ENCODE data around the gene ADGRG2. TPM values are rescaled to one million over a fixed set of nuclear protein-coding genes. Genes with fewer than 3 reads are reported as not detected.
A peak's percentile ranks its signal among the peaks of the same experiment; 100 is the strongest.
"Not testable (repeated sequence)": the region's sequence is repeated elsewhere in the genome, so short reads cannot be mapped to it uniquely, and the experiment has no call there.

Gene ADGRG2
- total RNA-seq, 2 donors from 2014 or later = 5.9 to 9.4 TPM

DNA sequence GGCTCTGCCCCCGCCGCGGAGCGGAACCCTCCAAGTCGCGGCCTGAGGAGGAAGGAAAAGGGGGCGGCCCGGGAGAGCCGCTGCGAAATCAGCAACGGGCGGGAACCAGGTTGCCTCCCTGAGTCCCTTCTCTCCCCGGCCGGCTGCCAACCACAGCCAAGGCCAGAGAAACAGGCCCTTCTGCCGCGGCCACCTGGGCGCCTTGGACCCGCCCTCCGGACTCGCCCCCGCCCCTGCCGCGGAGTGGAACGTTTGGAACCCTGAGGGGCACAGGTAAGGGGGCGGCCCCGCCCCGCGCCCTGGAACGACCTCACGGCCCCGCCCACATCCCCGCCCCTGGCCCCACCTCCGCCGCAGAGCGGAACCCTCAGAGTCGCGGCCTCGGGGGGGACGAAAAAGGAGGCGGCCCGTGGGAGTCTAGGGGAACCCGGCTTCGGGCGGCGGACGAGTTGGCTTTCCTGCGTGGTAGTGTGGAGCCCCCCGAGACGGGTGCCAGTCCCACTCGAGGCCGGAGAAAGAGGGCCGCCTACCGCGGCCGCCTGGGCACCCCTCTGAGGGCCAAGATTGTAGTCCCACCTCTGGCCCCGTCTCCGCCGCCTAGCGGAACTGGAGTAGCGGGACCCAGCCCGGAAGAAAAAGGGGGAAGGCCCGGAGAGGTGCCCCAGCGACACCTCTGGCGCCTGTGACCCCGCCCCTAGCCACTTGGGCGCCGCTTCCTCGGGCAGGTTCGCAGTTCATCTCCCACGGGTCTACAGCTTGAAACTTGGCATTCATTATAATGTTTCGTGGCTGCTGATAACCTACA is 137.7 kb downstream of the ADGRG2 start:
- no peaks in the 10 kb centered on the region for H3K36me3 Mint-ChIP-seq (ENCODE audit: low read depth)
- DNase-seq = peak; percentile 92
- Histone ChIP-seq H3K27me3 (ENCODE audit: control insufficient read depth, insufficient read depth, low read length, poor library complexity, severe bottlenecking) (no peaks in the 10 kb centered on the region), H3K4me3 (ENCODE audit: low read length) (peak overlapping the region; percentile 88), H3K36me3 (ENCODE audit: control insufficient read depth, insufficient read depth, low read length) (no peaks in the 10 kb centered on the region), H3K4me1 (ENCODE audit: control insufficient read depth, insufficient read depth, low read length) (no peaks in the 10 kb centered on the region), H3K27ac (ENCODE audit: low read depth, low read length) (peak overlapping the region; percentile 24), H3K9me3 (ENCODE audit: control insufficient read depth, low read length) (no peaks in the 10 kb centered on the region), H3K9ac (ENCODE audit: extremely low read depth, low read length, poor library complexity, severe bottlenecking) (peak overlapping the region; percentile 53)
- peak overlapping the region; percentile 75 for H3K4me3 Mint-ChIP-seq
- H3K4me1 Mint-ChIP-seq = peaks cover 8% of the 10 kb centered on the region
- peak overlapping the region; percentile 67 for H3K27ac Mint-ChIP-seq
- TF ChIP-seq, protein P1, sequence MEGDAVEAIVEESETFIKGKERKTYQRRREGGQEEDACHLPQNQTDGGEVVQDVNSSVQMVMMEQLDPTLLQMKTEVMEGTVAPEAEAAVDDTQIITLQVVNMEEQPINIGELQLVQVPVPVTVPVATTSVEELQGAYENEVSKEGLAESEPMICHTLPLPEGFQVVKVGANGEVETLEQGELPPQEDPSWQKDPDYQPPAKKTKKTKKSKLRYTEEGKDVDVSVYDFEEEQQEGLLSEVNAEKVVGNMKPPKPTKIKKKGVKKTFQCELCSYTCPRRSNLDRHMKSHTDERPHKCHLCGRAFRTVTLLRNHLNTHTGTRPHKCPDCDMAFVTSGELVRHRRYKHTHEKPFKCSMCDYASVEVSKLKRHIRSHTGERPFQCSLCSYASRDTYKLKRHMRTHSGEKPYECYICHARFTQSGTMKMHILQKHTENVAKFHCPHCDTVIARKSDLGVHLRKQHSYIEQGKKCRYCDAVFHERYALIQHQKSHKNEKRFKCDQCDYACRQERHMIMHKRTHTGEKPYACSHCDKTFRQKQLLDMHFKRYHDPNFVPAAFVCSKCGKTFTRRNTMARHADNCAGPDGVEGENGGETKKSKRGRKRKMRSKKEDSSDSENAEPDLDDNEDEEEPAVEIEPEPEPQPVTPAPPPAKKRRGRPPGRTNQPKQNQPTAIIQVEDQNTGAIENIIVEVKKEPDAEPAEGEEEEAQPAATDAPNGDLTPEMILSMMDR (conservative IDR thresholded peaks at IDR 0.05) = peak; percentile 68
- 1% methylated on average over 14 to 67 of the region's 71 CpGs for WGBS, 2 experiments (ENCODE audit: insufficient coverage in 1 of 2, insufficient read length in 1 of 2)
- H3K9me3 Mint-ChIP-seq = peaks cover 47% of the 10 kb centered on the region
- H3K27me3 Mint-ChIP-seq (ENCODE audit: insufficient read depth) = no peaks in the 10 kb centered on the region

DNA sequence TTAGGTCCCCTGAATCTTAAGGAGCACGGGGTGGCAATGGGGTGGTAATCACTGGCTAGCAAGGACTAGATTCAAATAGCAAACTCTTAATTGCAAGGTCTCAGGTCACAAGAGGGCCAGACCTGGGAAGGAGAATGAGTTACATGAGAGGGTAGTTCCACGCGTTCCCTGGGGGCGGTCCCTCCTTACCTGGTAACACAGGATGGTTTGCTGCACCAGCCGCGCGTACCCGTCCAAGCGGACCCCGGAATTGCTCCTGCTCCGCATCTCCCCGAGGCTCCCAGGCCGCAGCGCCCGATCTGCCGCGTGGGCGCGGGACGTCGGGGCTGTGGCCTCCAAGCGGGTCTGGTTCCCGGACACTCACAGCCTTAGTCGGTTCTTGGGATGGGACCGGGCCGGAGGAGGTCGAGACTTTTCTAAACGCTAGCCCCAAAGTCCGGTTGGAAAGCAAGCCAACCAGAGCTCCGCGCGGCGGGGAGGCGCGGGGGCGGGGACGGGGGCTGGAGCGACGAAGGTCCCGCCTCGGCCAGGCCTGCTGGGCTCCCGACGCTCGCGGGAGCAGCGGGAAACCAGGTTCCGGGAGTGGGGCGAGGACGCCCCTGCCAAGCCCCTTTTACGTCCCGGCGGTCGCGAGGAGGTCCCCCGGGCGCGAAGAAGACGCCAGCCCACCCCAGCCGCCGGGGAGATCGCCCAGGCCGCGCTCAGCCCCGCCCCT is 138.4 kb downstream of the ADGRG2 start, which contains the start of gene PHKA2:
PHKA2 (minus strand) TSS at position 449 of the 715 bp plus-strand sequence; CDS start at position 267, 182 bp downstream.
- Mint-ChIP-seq H3K27me3 (ENCODE audit: insufficient read depth) (no peaks in the 10 kb centered on the region), H3K27ac (peak within 1 kb of the TSS; percentile 67), H3K4me1 (peaks cover 8% of the 10 kb centered on the region), H3K9me3 (peaks cover 50% of the 10 kb centered on the region), H3K36me3 (ENCODE audit: low read depth) (no peaks in the 10 kb centered on the region), H3K4me3 (peak within 1 kb of the TSS; percentile 75)
- H3K4me3 ChIP-seq (ENCODE audit: low read length) = peak within 1 kb of the TSS; percentile 88
- peak; percentile 83 for DNase-seq
- TF ChIP-seq, protein P1 (conservative IDR thresholded peaks at IDR 0.05) = no peak
- H3K9me3 ChIP-seq (ENCODE audit: control insufficient read depth, low read length) = no peaks in the 10 kb centered on the region
- no peaks in the 10 kb centered on the region for H3K4me1 ChIP-seq (ENCODE audit: control insufficient read depth, insufficient read depth, low read length)
- peak within 1 kb of the TSS; percentile 53 for H3K9ac ChIP-seq (ENCODE audit: extremely low read depth, low read length, poor library complexity, severe bottlenecking)
- no peaks in the 10 kb centered on the region for H3K36me3 ChIP-seq (ENCODE audit: control insufficient read depth, insufficient read depth, low read length)
- WGBS, 2 experiments (ENCODE audit: insufficient coverage in 1 of 2, insufficient read length in 1 of 2) = 0% methylated on average over 64 of the region's 64 CpGs; no CpG with 5 or more reads in 1 of the 2 experiments
- H3K27ac ChIP-seq (ENCODE audit: low read depth, low read length) = peak within 1 kb of the TSS; percentile 24
- no peaks in the 10 kb centered on the region for H3K27me3 ChIP-seq (ENCODE audit: control insufficient read depth, insufficient read depth, low read length, poor library complexity, severe bottlenecking)

DNA sequence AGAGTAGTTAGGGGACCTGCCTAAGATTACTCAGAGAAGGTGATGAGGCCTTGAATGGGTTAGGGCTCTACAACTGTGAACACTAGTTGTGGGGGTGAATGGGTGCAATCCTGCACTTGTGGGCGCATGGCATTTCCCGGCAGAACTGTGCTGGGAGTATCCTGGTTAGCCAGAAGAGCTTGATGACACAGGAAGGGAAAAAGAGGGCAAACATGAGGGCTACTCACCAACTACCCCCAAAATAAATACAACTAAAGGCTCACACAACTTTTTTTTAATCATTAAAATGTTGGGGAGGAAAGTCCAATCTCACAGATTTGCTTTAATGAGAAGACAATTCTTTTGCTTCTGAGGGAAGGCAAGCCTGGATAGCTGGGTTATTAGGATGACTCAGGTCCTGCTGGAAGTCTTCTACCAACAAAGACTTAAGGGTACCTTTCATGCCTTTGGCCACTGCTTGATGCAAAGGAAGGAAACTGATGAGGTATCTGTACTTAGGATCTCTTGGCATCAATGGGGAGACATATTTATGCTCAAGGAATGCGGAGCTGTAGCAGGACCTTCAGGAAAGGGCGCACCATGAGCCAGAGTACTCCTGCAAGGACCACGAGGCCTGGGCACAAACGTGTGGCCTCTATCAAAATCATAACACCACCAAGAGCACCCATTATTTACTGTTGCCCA is 141.0 kb downstream of the ADGRG2 start:
- Histone ChIP-seq H3K9ac (ENCODE audit: extremely low read depth, low read length, poor library complexity, severe bottlenecking) (no peak overlapping the region), H3K27ac (ENCODE audit: low read depth, low read length) (no peak overlapping the region), H3K36me3 (ENCODE audit: control insufficient read depth, insufficient read depth, low read length) (no peaks in the 10 kb centered on the region), H3K27me3 (ENCODE audit: control insufficient read depth, insufficient read depth, low read length, poor library complexity, severe bottlenecking) (no peaks in the 10 kb centered on the region), H3K4me1 (ENCODE audit: control insufficient read depth, insufficient read depth, low read length) (no peaks in the 10 kb centered on the region), H3K9me3 (ENCODE audit: control insufficient read depth, low read length) (no peaks in the 10 kb centered on the region), H3K4me3 (ENCODE audit: low read length) (no peak overlapping the region)
- Mint-ChIP-seq H3K27me3 (ENCODE audit: insufficient read depth) (no peaks in the 10 kb centered on the region), H3K36me3 (ENCODE audit: low read depth) (no peaks in the 10 kb centered on the region), H3K9me3 (peaks cover 42% of the 10 kb centered on the region), H3K4me3 (no peak overlapping the region), H3K4me1 (peaks cover 8% of the 10 kb centered on the region), H3K27ac (no peak overlapping the region)
- TF ChIP-seq, protein P1 (conservative IDR thresholded peaks at IDR 0.05) = no peak
- WGBS, 2 experiments (ENCODE audit: insufficient coverage in 1 of 2, insufficient read length in 1 of 2) = 100% methylated on average over 4 of the region's 6 CpGs; no CpG with 5 or more reads in 1 of the 2 experiments
- no peak for DNase-seq

DNA sequence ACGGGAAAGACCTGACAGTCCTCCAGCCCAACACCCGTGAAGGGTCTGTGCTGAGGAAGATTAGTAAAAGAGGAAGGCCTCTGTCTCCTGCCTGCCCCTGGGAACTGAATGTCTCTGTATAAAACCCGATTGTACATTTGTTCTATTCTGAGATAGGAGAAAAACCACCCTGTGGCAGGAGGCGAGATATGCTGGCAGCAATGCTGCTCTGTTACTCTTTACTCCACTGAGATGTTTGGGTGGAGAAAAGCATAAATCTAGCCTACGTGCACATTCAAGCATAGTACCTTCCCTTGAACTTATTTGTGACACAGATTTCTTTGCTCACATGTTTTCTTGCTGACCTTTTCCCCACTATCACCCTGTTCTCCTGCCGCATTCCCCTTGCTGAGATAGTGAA is 142.0 kb downstream of the ADGRG2 start:
- not testable (repeated sequence) for H3K9me3 ChIP-seq (ENCODE audit: control insufficient read depth, low read length); H3K27me3 Mint-ChIP-seq (ENCODE audit: insufficient read depth); H3K4me1 ChIP-seq (ENCODE audit: control insufficient read depth, insufficient read depth, low read length); H3K4me3 ChIP-seq (ENCODE audit: low read length); H3K27ac Mint-ChIP-seq; DNase-seq; H3K4me1 Mint-ChIP-seq; H3K4me3 Mint-ChIP-seq; H3K36me3 Mint-ChIP-seq (ENCODE audit: low read depth); H3K27ac ChIP-seq (ENCODE audit: low read depth, low read length); H3K36me3 ChIP-seq (ENCODE audit: control insufficient read depth, insufficient read depth, low read length); H3K9ac ChIP-seq (ENCODE audit: extremely low read depth, low read length, poor library complexity, severe bottlenecking); H3K27me3 ChIP-seq (ENCODE audit: control insufficient read depth, insufficient read depth, low read length, poor library complexity, severe bottlenecking)
- peaks cover 43% of the 10 kb centered on the region for H3K9me3 Mint-ChIP-seq
- 85 to 100% methylated on average over 1 to 5 of the region's 6 CpGs for WGBS, 2 experiments (ENCODE audit: insufficient coverage in 1 of 2, insufficient read length in 1 of 2)

All from endodermal cell (in vitro differentiated cells).